HG02884 (cell line): ENCODE data around the gene COQ8B.
"Not testable (repeated sequence)": the region's sequence is repeated elsewhere in the genome, so short reads cannot be mapped to it uniquely, and the experiment has no call there.

Experiments
- ATAC-seq: cut with Tn5 transposase; IDR thresholded peaks from one replicate; pipeline ENCODE4 v1.9.1; 2021; ENCODE audit warnings: mild to moderate bottlenecking, moderate library complexity; ENCODE audit not compliant: unreplicated experiment

COQ8B gene

GRCh38 chr19:40716482-40717324 lies at the start of gene COQ8B, which contains the start of gene ITPKC:
Gene COQ8B, minus strand, starts transcription at chr19:40716886. Its CDS starts 2,254 bp downstream, at chr19:40714632.
Gene ITPKC, plus strand, starts transcription at chr19:40717112. Its CDS starts 24 bp downstream, at chr19:40717136.
- peak; percentile 70 for ATAC-seq

GRCh38 chr19:40766385-40766784 lies 49.7 kb upstream of the COQ8B start:
- not testable (repeated sequence) for ATAC-seq

GRCh38 chr19:40763963-40764362 lies 47.3 kb upstream of the COQ8B start:
- ATAC-seq: no peak

- ATAC-seq: no peak
These were observed 46.8 kb upstream of the COQ8B start for GRCh38 chr19:40763526-40763925.

- ATAC-seq: no peak
These were observed 46.2 kb upstream of the COQ8B start for GRCh38 chr19:40762754-40763470.

- no peak for ATAC-seq
These were observed 42.7 kb upstream of the COQ8B start for GRCh38 chr19:40759352-40759751.

- ATAC-seq: no peak
These were observed 41.8 kb upstream of the COQ8B start for GRCh38 chr19:40758491-40758890.

GRCh38 chr19:40756502-40757110 lies 39.9 kb upstream of the COQ8B start:
- ATAC-seq: no peak

GRCh38 chr19:40755791-40756190 lies 39.1 kb upstream of the COQ8B start:
- no peak for ATAC-seq

- ATAC-seq: no peak
These were observed 38.5 kb upstream of the COQ8B start for GRCh38 chr19:40755248-40755624.

GRCh38 chr19:40754611-40755247 lies 38.0 kb upstream of the COQ8B start:
- no peak for ATAC-seq

- ATAC-seq: no peak
These were observed 35.6 kb upstream of the COQ8B start for GRCh38 chr19:40752257-40752781.

- ATAC-seq: peak; percentile 43
These were observed 34.3 kb upstream of the COQ8B start, which contains the start of gene SNRPA for GRCh38 chr19:40750874-40751537. Gene SNRPA, plus strand, starts transcription at chr19:40751203. Its CDS starts 206 bp downstream, at chr19:40751409.

GRCh38 chr19:40750058-40750873 lies 33.6 kb upstream of the COQ8B start, which contains the start of gene ACTMAP:
Gene ACTMAP, minus strand, starts transcription at chr19:40750477. Its CDS starts 674 bp downstream, at chr19:40749803.
- ATAC-seq: peak; percentile 81

GRCh38 chr19:40747536-40747935 lies 30.9 kb upstream of the COQ8B start:
- ATAC-seq: no peak

- ATAC-seq: no peak
These were observed 28.7 kb upstream of the COQ8B start for GRCh38 chr19:40745402-40745780.

- ATAC-seq: no peak
These were observed 28.1 kb upstream of the COQ8B start for GRCh38 chr19:40744554-40745401.

GRCh38 chr19:40743926-40744325 lies 27.2 kb upstream of the COQ8B start:
- no peak for ATAC-seq
